H54 (cell line): ENCODE data around the gene GABRB1.

Source experiments
- DNase-seq: peaks from one replicate; pipeline ENCODE4 v3.0.0; 2011; ENCODE audit warnings: low spot score, mixed read lengths; ENCODE audit not compliant: insufficient read length
- FAIRE-seq: peaks from 3 replicates; lab custom pipeline; 2011; peaks lifted over from hg19 to GRCh38; lab: Jason Lieb, UNC
- POLR2A ChIP-seq: IDR thresholded peaks from 2 replicates; pipeline ENCODE4 v1.6.1; 2011; ENCODE audit warnings: low read depth, mild to moderate bottlenecking, low read length

GABRB1 gene

GRCh38 chr4:47031011-47031678 is at the start of gene GABRB1:
GABRB1 (plus strand) TSS chr4:47031567.
- no peak for FAIRE-seq
- no peak for TF ChIP-seq POLR2A

GRCh38 chr4:46984781-46985180 is 46.6 kb upstream of the GABRB1 start:
- FAIRE-seq: no peak

More at GRCh38 chr4:47031011-47031678, at the start of gene GABRB1:
- DNase-seq: peak; percentile 9

GRCh38 chr4:46986922-46987638 is 44.3 kb upstream of the GABRB1 start:
- DNase-seq (no peak), FAIRE-seq (no peak)
- TF ChIP-seq POLR2A: no peak

More at GRCh38 chr4:46984781-46985180, 46.6 kb upstream of the GABRB1 start:
- no peak for DNase-seq
- TF ChIP-seq POLR2A: no peak

GRCh38 chr4:46992338-46992737 is 39.0 kb upstream of the GABRB1 start:
- DNase-seq (no peak), FAIRE-seq (no peak)
- TF ChIP-seq POLR2A: no peak

- TF ChIP-seq POLR2A: no peak
- DNase-seq: no peak
- no peak for FAIRE-seq
Measured at GRCh38 chr4:46993075-46994006, 38.0 kb upstream of the GABRB1 start, which contains the start of gene GABRA4. GABRA4 (minus strand) TSS chr4:46993581; CDS start chr4:46993424, 157 bp downstream.

GRCh38 chr4:46994007-46994405 is 37.4 kb upstream of the GABRB1 start:
- FAIRE-seq: no peak
- DNase-seq: no peak
- TF ChIP-seq POLR2A: no peak

- no peak for TF ChIP-seq POLR2A
- FAIRE-seq (no peak), DNase-seq (no peak)
Measured at GRCh38 chr4:46999566-46999965, 31.8 kb upstream of the GABRB1 start.

- FAIRE-seq (no peak), DNase-seq (no peak)
- no peak for TF ChIP-seq POLR2A
Measured at GRCh38 chr4:47000406-47000805, 31.0 kb upstream of the GABRB1 start.

GRCh38 chr4:47002580-47002979 is 28.8 kb upstream of the GABRB1 start:
- no peak for TF ChIP-seq POLR2A
- DNase-seq: no peak
- FAIRE-seq: no peak

- no peak for TF ChIP-seq POLR2A
- DNase-seq (no peak), FAIRE-seq (no peak)
Measured at GRCh38 chr4:47010347-47010911, 20.9 kb upstream of the GABRB1 start.

GRCh38 chr4:47010912-47011446 is 20.4 kb upstream of the GABRB1 start:
- no peak for DNase-seq
- no peak for FAIRE-seq
- no peak for TF ChIP-seq POLR2A

- FAIRE-seq: no peak
- no peak for TF ChIP-seq POLR2A
- DNase-seq: no peak
Measured at GRCh38 chr4:47012676-47013075, 18.7 kb upstream of the GABRB1 start.

- no peak for TF ChIP-seq POLR2A
Measured at GRCh38 chr4:47013373-47013772, 18.0 kb upstream of the GABRB1 start.

GRCh38 chr4:47017081-47017480 is 14.3 kb upstream of the GABRB1 start:
- no peak for TF ChIP-seq POLR2A
- DNase-seq (no peak), FAIRE-seq (no peak)

More at GRCh38 chr4:47013373-47013772, 18.0 kb upstream of the GABRB1 start:
- FAIRE-seq (no peak), DNase-seq (no peak)
